Measurements from ENCODE around the gene SPINK1.
"Not testable (repeated sequence)": the region's sequence is repeated elsewhere in the genome, so short reads cannot be mapped to it uniquely, and the experiment has no call there.

SPINK1 gene

GRCh38 chr5:147831465-147831864, at the start of gene SPINK1:
SPINK1 (minus strand) TSS chr5:147831671; CDS start chr5:147831577, 94 bp downstream.
- FAIRE-seq = no peak

DNA sequence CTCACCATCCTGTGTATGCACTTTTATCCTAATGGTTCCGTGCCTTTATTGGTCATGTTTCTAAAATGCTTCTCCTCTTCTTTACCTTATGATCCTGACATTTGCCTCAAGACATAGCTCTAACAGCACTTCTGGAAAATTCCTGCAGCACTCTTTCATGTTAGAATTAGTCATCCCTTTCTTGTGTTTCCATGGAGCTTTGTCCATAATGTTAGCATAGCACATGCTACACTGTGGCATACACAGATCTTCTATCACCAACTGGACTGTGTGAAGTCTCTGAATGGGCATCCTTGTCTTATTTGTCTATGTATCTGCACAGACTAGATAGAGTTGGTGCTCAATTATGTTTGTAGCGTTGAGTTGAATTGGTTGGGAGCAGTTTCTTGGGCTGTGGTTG, 49.0 kb upstream of the SPINK1 start:
- no peak for FAIRE-seq

DNA sequence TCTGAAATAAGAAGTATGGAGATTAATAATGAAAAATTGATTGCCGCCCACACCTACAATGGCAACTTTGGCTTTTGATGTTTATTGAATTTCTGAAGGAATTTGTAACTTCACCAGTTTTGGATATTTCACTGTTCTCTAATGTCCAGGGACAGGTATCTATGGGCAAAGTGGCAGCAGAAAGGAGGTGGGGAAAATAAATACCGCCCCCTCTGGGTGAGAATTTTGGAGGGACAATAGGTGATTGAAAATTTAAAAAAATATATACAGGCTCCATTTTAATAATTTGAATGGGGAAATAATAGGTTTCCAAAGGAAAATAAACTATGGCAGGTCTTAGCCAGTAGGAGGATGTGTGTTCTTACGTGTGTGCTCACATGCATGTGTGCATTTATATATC, 48.3 kb upstream of the SPINK1 start:
- FAIRE-seq = no peak

- no peak for FAIRE-seq
Observed at GRCh38 chr5:147878066-147878759, 46.7 kb upstream of the SPINK1 start, which contains the start of gene SCGB3A2. SCGB3A2 (plus strand) TSS chr5:147878711; CDS start chr5:147878804, 93 bp downstream.

DNA sequence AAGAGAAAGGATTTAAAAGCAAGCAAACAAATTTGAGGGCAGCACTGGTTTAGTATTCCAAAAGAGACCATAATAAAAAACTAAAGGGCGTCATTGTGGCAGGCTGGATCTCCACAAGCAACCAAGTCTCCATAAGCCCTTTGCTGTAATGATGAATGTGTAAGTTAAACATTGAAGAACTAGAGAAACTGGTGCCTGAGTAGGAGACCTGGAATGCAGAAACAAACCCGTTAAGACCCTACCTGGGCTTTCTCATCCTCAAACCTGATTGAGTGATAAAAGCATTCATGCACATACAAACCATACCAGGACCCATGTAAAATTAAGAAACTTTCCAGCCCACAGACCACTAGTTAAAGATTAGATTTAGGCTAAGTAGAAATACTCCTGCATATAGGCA, 45.2 kb upstream of the SPINK1 start:
- FAIRE-seq = no peak

- FAIRE-seq = no peak
Observed at GRCh38 chr5:147876141-147876540, 44.7 kb upstream of the SPINK1 start.

- no peak for FAIRE-seq
Observed at GRCh38 chr5:147874910-147875367, 43.5 kb upstream of the SPINK1 start.

- FAIRE-seq = not testable (repeated sequence)
Observed at GRCh38 chr5:147874118-147874875, 42.8 kb upstream of the SPINK1 start.

GRCh38 chr5:147872744-147873435, 41.4 kb upstream of the SPINK1 start:
- not testable (repeated sequence) for FAIRE-seq

GRCh38 chr5:147871980-147872549, 40.6 kb upstream of the SPINK1 start:
- not testable (repeated sequence) for FAIRE-seq

- FAIRE-seq = not testable (repeated sequence)
Observed at GRCh38 chr5:147869892-147870291, 38.4 kb upstream of the SPINK1 start.

GRCh38 chr5:147869112-147869511, 37.6 kb upstream of the SPINK1 start:
- FAIRE-seq = no peak

DNA sequence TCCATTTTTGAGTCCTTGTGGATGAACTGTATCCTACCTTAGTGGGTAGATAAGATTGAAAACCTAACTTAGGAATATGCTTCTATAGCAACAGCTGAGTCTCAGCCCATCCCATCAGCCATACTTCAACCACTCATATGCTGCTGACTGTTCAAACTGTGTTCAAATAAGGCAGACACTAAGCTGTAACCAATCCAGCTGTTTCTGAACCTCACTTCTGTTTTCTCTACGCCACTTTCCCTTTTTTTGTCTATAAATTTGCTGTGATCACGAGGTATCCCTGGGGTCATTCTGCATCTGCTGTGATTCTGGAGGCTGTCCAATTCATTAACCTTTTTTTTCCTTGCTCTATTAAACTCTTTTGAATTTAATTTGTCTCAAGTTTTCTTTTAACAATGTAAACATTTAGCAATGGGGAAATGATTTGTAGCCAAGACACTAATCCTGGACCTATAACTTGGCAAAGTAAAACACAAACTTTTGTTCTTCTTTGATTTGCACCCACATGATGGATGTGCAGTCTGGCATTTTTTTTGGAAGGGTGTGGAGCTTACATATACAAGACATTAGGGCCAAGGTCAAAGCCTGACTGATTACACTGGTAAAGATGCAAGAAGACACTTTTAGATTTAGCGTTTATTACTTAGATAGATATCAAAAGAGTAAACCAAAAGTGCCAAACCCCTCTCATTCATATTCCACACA, 32.1 kb upstream of the SPINK1 start:
- no peak for FAIRE-seq

DNA sequence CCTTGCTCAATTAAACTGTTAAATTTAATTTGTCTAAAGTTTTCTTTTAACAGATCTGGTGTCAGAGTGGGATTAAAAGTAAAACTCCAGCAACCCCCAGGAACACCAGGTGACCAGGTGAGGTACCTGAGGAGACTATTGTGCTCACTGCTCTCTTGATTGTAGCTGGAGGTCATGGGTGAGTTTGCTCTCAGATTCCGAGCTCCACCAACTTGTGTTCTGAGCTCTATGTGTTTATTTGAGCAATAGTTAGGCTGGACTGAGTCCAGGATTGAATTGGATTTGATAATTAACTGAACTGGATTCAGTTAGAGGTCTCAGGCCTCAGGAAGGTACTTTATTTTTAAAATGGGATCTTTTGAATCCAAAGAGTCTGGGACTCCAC, 29.2 kb upstream of the SPINK1 start:
- no peak for FAIRE-seq

- FAIRE-seq = no peak
Observed at GRCh38 chr5:147859962-147860640, 28.6 kb upstream of the SPINK1 start.

- no peak for FAIRE-seq
Observed at GRCh38 chr5:147858565-147858964, 27.1 kb upstream of the SPINK1 start.

GRCh38 chr5:147857302-147858129, 26.0 kb upstream of the SPINK1 start:
- peak; percentile 88 for FAIRE-seq

DNA sequence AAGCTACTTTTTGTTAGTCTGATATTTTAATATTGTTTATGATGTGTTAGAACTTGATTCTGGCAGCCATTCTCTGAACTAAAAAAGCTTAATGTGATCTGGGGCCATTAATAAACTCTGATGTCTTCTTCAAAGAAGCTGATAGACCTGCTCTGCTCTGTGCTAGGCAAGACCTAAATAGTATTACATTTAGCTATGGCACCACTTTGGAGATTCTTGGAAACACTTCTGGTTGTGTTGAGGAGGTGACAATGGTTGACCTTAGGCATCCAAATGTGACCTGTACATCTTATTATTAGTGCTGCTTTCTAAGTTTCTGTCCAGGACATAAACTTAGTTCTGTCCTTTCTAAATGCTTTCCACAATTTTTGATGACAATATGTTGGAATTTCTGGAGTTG, 25.3 kb upstream of the SPINK1 start:
- FAIRE-seq = no peak

DNA sequence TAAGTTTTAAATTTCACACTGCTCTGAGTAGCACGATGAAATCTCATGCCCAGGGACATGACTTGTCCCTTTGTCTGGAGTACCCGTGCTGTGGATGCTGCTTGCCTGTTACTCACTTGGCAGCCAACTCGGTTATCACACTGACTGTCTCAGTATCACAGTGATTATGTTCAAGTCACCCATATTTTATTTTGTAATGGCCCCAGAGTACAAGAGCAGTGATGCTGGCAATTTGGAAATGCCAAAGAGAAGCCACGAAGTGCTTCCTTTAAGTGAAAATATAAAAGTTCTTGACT, 24.3 kb upstream of the SPINK1 start:
- FAIRE-seq = no peak

- no peak for FAIRE-seq
Observed at GRCh38 chr5:147854894-147855773, 23.7 kb upstream of the SPINK1 start.

Data from colon (tissue), 2 donors.